Trophoblast cell (in vitro differentiated cells and primary cell): ENCODE measurements around the gene HFM1. TPM values are rescaled to one million over a fixed set of nuclear protein-coding genes. Genes with fewer than 3 reads are reported as not detected.

Experiments
- DNase-seq, 2 donors: peaks; one replicate each; pipeline ENCODE4 v3.0.0-alpha.2; 2016
- H2AFZ ChIP-seq: 2 replicates; pipeline ENCODE4 v1.6.1; 2013; ENCODE audit warnings: low read length, moderate library complexity, mild to moderate bottlenecking; ENCODE audit not compliant: insufficient read depth, poor library complexity
- H2AK5ac ChIP-seq: 2 replicates; pipeline ENCODE4 v1.6.1; 2013; ENCODE audit warnings: mild to moderate bottlenecking, low read length
- H2BK120ac ChIP-seq: 2 replicates; pipeline ENCODE4 v1.6.1; 2013; ENCODE audit warnings: low read length, mild to moderate bottlenecking, moderate library complexity; ENCODE audit not compliant: insufficient read depth, poor library complexity
- H2BK12ac ChIP-seq: 2 replicates; pipeline ENCODE4 v1.6.1; 2013; ENCODE audit warnings: mild to moderate bottlenecking, low read length, moderate library complexity
- H2BK5ac ChIP-seq: 2 replicates; pipeline ENCODE4 v1.6.1; 2013; ENCODE audit warnings: low read length, low read depth, moderate library complexity, mild to moderate bottlenecking; ENCODE audit not compliant: poor library complexity
- H3K14ac ChIP-seq: 2 replicates; pipeline ENCODE4 v1.6.1; 2013; ENCODE audit warnings: mild to moderate bottlenecking, low read length
- H3K18ac ChIP-seq: 2 replicates; pipeline ENCODE4 v1.6.1; 2013; ENCODE audit warnings: mild to moderate bottlenecking, low read length
- H3K23ac ChIP-seq: 2 replicates; pipeline ENCODE4 v1.6.1; 2013; ENCODE audit warnings: low read length
- H3K27ac ChIP-seq: 2 replicates; pipeline ENCODE4 v1.5.1; 2013; ENCODE audit warnings: low read depth, mild to moderate bottlenecking, inconsistent platforms, low read length, moderate library complexity
- H3K27me3 ChIP-seq: 2 replicates; pipeline ENCODE4 v1.6.1; 2013; ENCODE audit warnings: inconsistent platforms, mild to moderate bottlenecking, low read length, moderate library complexity; ENCODE audit not compliant: insufficient read depth
- H3K36me3 ChIP-seq, 2 experiments: 1 replicate in 1 of 2; 2 replicates in 1 of 2; pipeline ENCODE4 v1.6.1; 2013; ENCODE audit warnings: low read length in 2 of 2, mild to moderate bottlenecking in 2 of 2, moderate library complexity in 1 of 2; ENCODE audit not compliant: insufficient read depth in 2 of 2, control insufficient read depth in 1 of 2
- H3K4ac ChIP-seq: 2 replicates; pipeline ENCODE4 v1.6.1; 2013; ENCODE audit warnings: low read depth, mild to moderate bottlenecking, low read length, moderate library complexity
- H3K4me1 ChIP-seq, 2 experiments: 1 replicate in 1 of 2; 2 replicates in 1 of 2; pipeline ENCODE4 v1.6.1; 2013; ENCODE audit warnings: low read length in 2 of 2, mild to moderate bottlenecking in 2 of 2, moderate library complexity in 1 of 2; ENCODE audit not compliant: insufficient read depth in 2 of 2, control insufficient read depth in 1 of 2
- H3K4me2 ChIP-seq: 2 replicates; pipeline ENCODE4 v1.6.1; 2013; ENCODE audit warnings: inconsistent platforms, mild to moderate bottlenecking, low read length, moderate library complexity
- H3K4me3 ChIP-seq: 2 replicates; pipeline ENCODE4 v1.5.1; 2013; ENCODE audit warnings: mild to moderate bottlenecking, low read depth, low read length, inconsistent platforms
- H3K79me1 ChIP-seq: one replicate; pipeline ENCODE4 v1.6.1; 2013; ENCODE audit warnings: low read length
- H3K79me2 ChIP-seq: 2 replicates; pipeline ENCODE4 v1.6.1; 2013; ENCODE audit warnings: low read length, mild to moderate bottlenecking; ENCODE audit not compliant: control insufficient read depth, insufficient read depth, poor library complexity
- H3K9ac ChIP-seq: 2 replicates; pipeline ENCODE4 v1.6.1; 2013; ENCODE audit warnings: mild to moderate bottlenecking, low read length
- H3K9me3 ChIP-seq: 2 replicates; pipeline ENCODE4 v1.6.1; 2013; ENCODE audit warnings: low read depth, mild to moderate bottlenecking, control low read depth, inconsistent platforms, low read length; ENCODE audit not compliant: insufficient read depth
- H4K12ac ChIP-seq: 2 replicates; pipeline ENCODE4 v1.6.1; 2013; ENCODE audit warnings: low read depth, mild to moderate bottlenecking, low read length, moderate library complexity
- H4K8ac ChIP-seq: 2 replicates; pipeline ENCODE4 v1.6.1; 2013; ENCODE audit warnings: low read depth, mild to moderate bottlenecking, low read length, moderate library complexity
- H4K91ac ChIP-seq: one replicate; pipeline ENCODE4 v1.6.1; 2013; ENCODE audit warnings: low read depth, mild to moderate bottlenecking, low read length, moderate library complexity
- WGBS: extraction: QIAGEN DNeasy Blood & Tissue Kit; methylation state at CpG from one replicate; pipeline ENCODE4 v1.1.7; 2013; ENCODE audit warnings: missing lambda C conversion rate; ENCODE audit not compliant: insufficient read length, insufficient coverage; ENCODE audit errors: extremely low coverage; 5-methylcytosine and 5-hydroxymethylcytosine counted together
- polyA plus RNA-seq: library from polyadenylated mRNA; stranded (reverse); fragments of 200-250 nt; gene quantifications from 2 replicates; pipeline ENCODE4 v1.2.3, GENCODE V29; 2013

The HFM1 gene, protein sequence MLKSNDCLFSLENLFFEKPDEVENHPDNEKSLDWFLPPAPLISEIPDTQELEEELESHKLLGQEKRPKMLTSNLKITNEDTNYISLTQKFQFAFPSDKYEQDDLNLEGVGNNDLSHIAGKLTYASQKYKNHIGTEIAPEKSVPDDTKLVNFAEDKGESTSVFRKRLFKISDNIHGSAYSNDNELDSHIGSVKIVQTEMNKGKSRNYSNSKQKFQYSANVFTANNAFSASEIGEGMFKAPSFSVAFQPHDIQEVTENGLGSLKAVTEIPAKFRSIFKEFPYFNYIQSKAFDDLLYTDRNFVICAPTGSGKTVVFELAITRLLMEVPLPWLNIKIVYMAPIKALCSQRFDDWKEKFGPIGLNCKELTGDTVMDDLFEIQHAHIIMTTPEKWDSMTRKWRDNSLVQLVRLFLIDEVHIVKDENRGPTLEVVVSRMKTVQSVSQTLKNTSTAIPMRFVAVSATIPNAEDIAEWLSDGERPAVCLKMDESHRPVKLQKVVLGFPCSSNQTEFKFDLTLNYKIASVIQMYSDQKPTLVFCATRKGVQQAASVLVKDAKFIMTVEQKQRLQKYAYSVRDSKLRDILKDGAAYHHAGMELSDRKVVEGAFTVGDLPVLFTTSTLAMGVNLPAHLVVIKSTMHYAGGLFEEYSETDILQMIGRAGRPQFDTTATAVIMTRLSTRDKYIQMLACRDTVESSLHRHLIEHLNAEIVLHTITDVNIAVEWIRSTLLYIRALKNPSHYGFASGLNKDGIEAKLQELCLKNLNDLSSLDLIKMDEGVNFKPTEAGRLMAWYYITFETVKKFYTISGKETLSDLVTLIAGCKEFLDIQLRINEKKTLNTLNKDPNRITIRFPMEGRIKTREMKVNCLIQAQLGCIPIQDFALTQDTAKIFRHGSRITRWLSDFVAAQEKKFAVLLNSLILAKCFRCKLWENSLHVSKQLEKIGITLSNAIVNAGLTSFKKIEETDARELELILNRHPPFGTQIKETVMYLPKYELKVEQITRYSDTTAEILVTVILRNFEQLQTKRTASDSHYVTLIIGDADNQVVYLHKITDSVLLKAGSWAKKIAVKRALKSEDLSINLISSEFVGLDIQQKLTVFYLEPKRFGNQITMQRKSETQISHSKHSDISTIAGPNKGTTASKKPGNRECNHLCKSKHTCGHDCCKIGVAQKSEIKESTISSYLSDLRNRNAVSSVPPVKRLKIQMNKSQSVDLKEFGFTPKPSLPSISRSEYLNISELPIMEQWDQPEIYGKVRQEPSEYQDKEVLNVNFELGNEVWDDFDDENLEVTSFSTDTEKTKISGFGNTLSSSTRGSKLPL (N-terminal part only)
- polyA plus RNA-seq = 0.32 and 0.48 TPM in 2 replicates

DNA sequence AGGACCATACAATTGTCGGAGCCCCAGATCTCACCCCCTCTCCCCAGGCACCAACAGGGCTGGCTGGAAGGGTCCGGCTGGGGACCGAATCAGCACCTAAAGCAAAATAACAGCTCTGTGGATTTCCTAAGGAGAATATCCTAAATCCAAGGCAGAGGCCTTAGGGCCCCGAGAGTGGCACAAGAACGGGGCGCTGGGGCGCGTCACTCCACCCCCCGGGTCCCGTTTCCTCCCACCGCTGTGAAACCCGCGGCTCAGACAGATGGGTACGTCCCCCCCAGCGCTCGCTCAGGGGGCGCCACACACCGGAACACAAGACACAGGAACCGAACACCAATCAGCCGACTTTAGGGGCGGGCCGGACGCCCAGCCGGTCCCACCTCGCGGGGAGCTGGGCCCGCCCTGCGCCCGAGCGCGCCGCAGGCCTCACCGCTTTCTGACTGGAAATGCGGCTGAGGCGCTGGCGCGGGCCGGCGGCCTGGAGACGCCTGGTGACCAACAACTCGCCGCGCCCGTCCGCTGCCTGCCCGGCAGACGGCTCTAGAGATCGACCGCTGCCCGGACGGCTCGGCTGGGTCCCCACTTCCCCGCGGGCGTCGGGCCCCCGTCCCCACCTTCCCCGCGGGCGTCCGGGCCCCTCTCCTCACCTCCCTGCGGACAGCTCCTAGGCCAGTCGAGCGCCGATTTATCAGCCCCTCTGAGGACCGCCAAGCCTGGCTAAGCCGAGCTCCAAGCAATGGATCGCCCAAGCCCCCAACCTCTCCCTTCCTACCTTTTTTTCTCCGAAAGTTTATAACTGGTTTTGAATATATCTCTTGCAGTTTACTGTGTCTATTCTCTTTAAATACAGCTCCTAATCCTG, at the start of gene HFM1:
TSS of gene HFM1 (minus strand) at position 687 of the 862 bp plus-strand sequence. CDS start 3,755 bp downstream, outside the sequence.
- H3K4ac ChIP-seq = no peak within 1 kb of the TSS
- no peak within 1 kb of the TSS for H2AK5ac ChIP-seq
- H3K79me2 ChIP-seq = peaks cover 3% of the 10 kb centered on the region
- peak within 1 kb of the TSS; percentile 65 for H2BK120ac ChIP-seq
- no peaks in the 10 kb centered on the region for H3K9me3 ChIP-seq
- peak within 1 kb of the TSS; percentile 33 for H2BK5ac ChIP-seq
- H3K36me3 ChIP-seq = no peaks in the 10 kb centered on the region
- H4K91ac ChIP-seq = peak within 1 kb of the TSS; percentile 41
- H3K27ac ChIP-seq = peak within 1 kb of the TSS; percentile 80
- peaks cover 6% of the 10 kb centered on the region for H3K79me1 ChIP-seq
- H4K12ac ChIP-seq = peak within 1 kb of the TSS; percentile 88
- DNase-seq = peak; percentile 74 to 83
- no peaks in the 10 kb centered on the region for H3K4me1 ChIP-seq
- no peak within 1 kb of the TSS for H2BK12ac ChIP-seq
- H3K4me3 ChIP-seq = peak within 1 kb of the TSS; percentile 84
- peak within 1 kb of the TSS; percentile 87 for H4K8ac ChIP-seq
- H3K27me3 ChIP-seq = no peaks in the 10 kb centered on the region
- H3K4me2 ChIP-seq = peak within 1 kb of the TSS; percentile 97
- H2AFZ ChIP-seq = peak within 1 kb of the TSS; percentile 89
- no peak within 1 kb of the TSS for H3K23ac ChIP-seq
- no CpG with 5 or more reads among the region's 69 CpGs for WGBS
- H3K14ac ChIP-seq = peak within 1 kb of the TSS; percentile 63
- H3K18ac ChIP-seq = peak within 1 kb of the TSS; percentile 80
- peak within 1 kb of the TSS; percentile 79 for H3K9ac ChIP-seq

DNA sequence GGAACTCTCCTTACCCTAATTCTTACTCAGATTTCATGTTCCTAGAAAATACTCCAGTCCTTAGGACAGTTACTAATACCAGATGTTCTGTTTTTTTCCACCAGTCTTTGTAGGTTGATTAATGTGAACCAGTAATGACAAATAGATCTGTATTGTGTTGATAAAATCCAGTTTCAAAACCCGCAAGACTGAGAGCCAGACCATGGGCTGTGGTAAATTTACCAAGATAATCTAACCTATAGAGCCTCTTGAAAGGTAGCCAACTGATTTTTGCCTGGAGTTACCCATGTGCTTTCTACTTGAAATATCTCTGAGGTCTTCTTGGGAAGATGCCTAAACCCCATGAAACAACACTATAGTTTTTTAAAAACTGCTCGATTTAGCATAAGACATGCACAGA, 49.5 kb upstream of the HFM1 start:
- H3K18ac ChIP-seq = no peak overlapping the region
- DNase-seq = no peak
- H3K27ac ChIP-seq = no peak overlapping the region
- H2BK5ac ChIP-seq = no peak overlapping the region
- no peak overlapping the region for H3K4ac ChIP-seq
- H3K79me1 ChIP-seq = no peaks in the 10 kb centered on the region
- no peak overlapping the region for H2BK120ac ChIP-seq
- no peak overlapping the region for H3K4me2 ChIP-seq
- no peak overlapping the region for H2BK12ac ChIP-seq
- no peaks in the 10 kb centered on the region for H3K27me3 ChIP-seq
- no peak overlapping the region for H4K12ac ChIP-seq
- H3K79me2 ChIP-seq = no peaks in the 10 kb centered on the region
- no peaks in the 10 kb centered on the region for H3K9me3 ChIP-seq
- H2AK5ac ChIP-seq = no peak overlapping the region
- no peak overlapping the region for H3K9ac ChIP-seq
- H3K23ac ChIP-seq = no peak overlapping the region
- no peak overlapping the region for H2AFZ ChIP-seq
- H4K8ac ChIP-seq = no peak overlapping the region
- no peak overlapping the region for H4K91ac ChIP-seq
- no peaks in the 10 kb centered on the region for H3K36me3 ChIP-seq
- no peaks in the 10 kb centered on the region for H3K4me1 ChIP-seq
- no peak overlapping the region for H3K14ac ChIP-seq
- no peak overlapping the region for H3K4me3 ChIP-seq
- no CpG with 5 or more reads among the region's 2 CpGs for WGBS

DNA sequence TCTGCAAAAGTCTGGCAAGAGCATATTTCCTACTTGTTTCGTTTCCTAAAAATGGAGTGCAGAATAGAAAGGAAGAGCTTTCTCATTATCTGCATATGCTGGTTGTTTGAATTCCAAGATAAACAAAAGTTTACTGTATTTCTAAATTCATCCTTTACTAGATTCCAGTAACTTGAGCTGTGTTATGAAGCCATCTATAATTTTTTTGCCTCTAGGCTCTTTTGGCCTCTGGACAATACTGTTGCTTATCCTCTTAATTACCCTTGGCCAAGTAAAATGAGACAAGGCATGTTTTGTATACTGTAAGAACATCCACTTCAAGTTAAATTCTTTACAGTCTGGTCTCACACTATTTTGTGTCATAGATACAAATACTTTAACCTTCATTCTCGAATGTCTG, 45.6 kb upstream of the HFM1 start:
- no CpG with 5 or more reads among the region's 2 CpGs for WGBS
- Histone ChIP-seq H3K79me2 (no peaks in the 10 kb centered on the region), H3K4me1 (no peaks in the 10 kb centered on the region), H3K27me3 (no peaks in the 10 kb centered on the region), H2BK5ac (no peak overlapping the region), H3K14ac (no peak overlapping the region), H3K9ac (no peak overlapping the region), H3K4me2 (no peak overlapping the region), H2BK12ac (no peak overlapping the region), H2AK5ac (no peak overlapping the region), H4K12ac (no peak overlapping the region), H4K8ac (no peak overlapping the region), H3K9me3 (no peaks in the 10 kb centered on the region), H3K4ac (no peak overlapping the region), H3K79me1 (no peaks in the 10 kb centered on the region), H3K27ac (no peak overlapping the region), H2BK120ac (no peak overlapping the region), H3K36me3 (no peaks in the 10 kb centered on the region), H3K4me3 (no peak overlapping the region), H2AFZ (no peak overlapping the region), H3K18ac (no peak overlapping the region), H4K91ac (no peak overlapping the region), H3K23ac (no peak overlapping the region)
- DNase-seq = peak; percentile 8 to 78
